ENCODE measurements around the gene KLF5.

The KLF5 gene

GRCh38 chr13:73106513-73107178 lies 47.8 kb downstream of the KLF5 start:
- DNase-seq (ENCODE audit: low read depth) = no peak
- TF ChIP-seq, protein P1, sequence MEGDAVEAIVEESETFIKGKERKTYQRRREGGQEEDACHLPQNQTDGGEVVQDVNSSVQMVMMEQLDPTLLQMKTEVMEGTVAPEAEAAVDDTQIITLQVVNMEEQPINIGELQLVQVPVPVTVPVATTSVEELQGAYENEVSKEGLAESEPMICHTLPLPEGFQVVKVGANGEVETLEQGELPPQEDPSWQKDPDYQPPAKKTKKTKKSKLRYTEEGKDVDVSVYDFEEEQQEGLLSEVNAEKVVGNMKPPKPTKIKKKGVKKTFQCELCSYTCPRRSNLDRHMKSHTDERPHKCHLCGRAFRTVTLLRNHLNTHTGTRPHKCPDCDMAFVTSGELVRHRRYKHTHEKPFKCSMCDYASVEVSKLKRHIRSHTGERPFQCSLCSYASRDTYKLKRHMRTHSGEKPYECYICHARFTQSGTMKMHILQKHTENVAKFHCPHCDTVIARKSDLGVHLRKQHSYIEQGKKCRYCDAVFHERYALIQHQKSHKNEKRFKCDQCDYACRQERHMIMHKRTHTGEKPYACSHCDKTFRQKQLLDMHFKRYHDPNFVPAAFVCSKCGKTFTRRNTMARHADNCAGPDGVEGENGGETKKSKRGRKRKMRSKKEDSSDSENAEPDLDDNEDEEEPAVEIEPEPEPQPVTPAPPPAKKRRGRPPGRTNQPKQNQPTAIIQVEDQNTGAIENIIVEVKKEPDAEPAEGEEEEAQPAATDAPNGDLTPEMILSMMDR (IDR thresholded peaks at IDR 0.05; ENCODE audit: low read depth, low read length, missing control alignments) = no peak
- in situ Hi-C loops (cut with HindIII; ENCODE audit: low sequenced_read_pairs) = no loop called here

GRCh38 chr13:73107481-73107880 lies 48.7 kb downstream of the KLF5 start:
- TF ChIP-seq, protein P1 (IDR thresholded peaks at IDR 0.05; ENCODE audit: low read depth, low read length, missing control alignments) = no peak
- no peak for DNase-seq (ENCODE audit: low read depth)
- in situ Hi-C loops (cut with HindIII; ENCODE audit: low sequenced_read_pairs) = no loop called here
- H3K4me3 ChIP-seq (ENCODE audit: low read depth, low read length) = no peak overlapping the region

More at GRCh38 chr13:73106513-73107178, 47.8 kb downstream of the KLF5 start:
- no peak overlapping the region for H3K4me3 ChIP-seq (ENCODE audit: low read depth, low read length)

GRCh38 chr13:73107970-73108369 lies 49.2 kb downstream of the KLF5 start:
- no peak for DNase-seq (ENCODE audit: low read depth)
- TF ChIP-seq, protein P1 (IDR thresholded peaks at IDR 0.05; ENCODE audit: low read depth, low read length, missing control alignments) = no peak
- in situ Hi-C loops (cut with HindIII; ENCODE audit: low sequenced_read_pairs) = no loop called here
- no peak overlapping the region for H3K4me3 ChIP-seq (ENCODE audit: low read depth, low read length)

DNA sequence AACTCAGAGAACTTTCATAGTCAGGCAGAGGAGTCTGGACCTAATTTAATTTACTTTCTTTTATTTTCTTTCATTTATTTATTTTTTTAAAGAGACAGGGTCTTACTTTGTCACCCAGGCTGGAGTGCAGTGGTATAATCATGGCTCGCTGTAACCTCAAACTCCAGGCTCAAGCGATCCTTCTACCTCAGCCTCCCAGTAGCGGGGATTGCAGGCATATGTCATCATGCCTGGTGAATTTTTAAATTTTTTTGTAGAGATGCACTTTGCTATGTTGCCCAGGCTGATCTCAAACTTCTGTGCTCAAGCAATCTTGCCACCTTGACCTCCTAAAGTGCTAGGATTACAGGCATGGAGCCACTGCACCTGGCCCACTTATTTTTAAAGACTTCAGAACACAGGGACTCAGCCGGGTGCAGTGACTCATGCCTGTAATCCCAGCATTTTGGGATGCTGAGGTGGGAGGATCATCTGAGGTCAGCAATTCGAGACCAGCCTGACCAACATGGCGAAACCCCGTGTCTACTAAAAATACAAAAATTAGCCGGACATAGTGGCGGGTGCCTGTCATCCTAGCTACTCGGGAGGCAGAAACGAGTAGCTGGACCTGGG lies 50.6 kb downstream of the KLF5 start:
- in situ Hi-C loops (cut with HindIII; ENCODE audit: low sequenced_read_pairs) = no loop called here
- TF ChIP-seq, protein P1 (IDR thresholded peaks at IDR 0.05; ENCODE audit: low read depth, low read length, missing control alignments) = no peak
- H3K4me3 ChIP-seq (ENCODE audit: low read depth, low read length) = no peak overlapping the region
- no peak for DNase-seq (ENCODE audit: low read depth)

- no peak for DNase-seq (ENCODE audit: low read depth)
- in situ Hi-C loops (cut with HindIII; ENCODE audit: low sequenced_read_pairs) = no loop called here
- TF ChIP-seq, protein P1 (IDR thresholded peaks at IDR 0.05; ENCODE audit: low read depth, low read length, missing control alignments) = no peak
- no peak overlapping the region for H3K4me3 ChIP-seq (ENCODE audit: low read depth, low read length)
Measured at GRCh38 chr13:73109969-73110368, 51.2 kb downstream of the KLF5 start.

DNA sequence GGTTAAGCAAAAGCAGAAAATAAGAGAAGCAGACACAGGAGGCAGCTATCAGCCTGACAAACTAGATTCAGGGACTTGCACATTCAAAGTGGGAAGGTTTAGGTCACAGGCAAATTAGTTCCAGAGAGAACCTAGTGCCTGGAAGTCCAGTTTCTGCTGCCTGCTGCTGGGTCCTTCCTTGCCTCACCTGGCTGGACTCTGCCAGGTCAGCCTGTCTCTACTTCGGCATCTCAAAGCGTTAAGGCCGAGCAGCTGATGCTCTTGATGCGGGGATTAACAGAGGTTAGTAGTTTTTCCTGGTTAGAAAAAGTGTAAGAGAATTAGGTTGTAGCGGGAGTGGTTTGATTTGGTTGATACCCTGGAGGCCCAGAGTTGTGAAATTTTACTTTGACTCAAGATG lies 52.0 kb downstream of the KLF5 start:
- no peak overlapping the region for H3K4me3 ChIP-seq (ENCODE audit: low read depth, low read length)
- TF ChIP-seq, protein P1 (IDR thresholded peaks at IDR 0.05; ENCODE audit: low read depth, low read length, missing control alignments) = no peak
- no peak for DNase-seq (ENCODE audit: low read depth)
- in situ Hi-C loops (cut with HindIII; ENCODE audit: low sequenced_read_pairs) = no loop called here
